CD4-positive, alpha-beta memory T cell (primary cell): Measurements from ENCODE around the gene FGGY. TPM values are rescaled to one million over a fixed set of nuclear protein-coding genes. Genes with fewer than 3 reads are reported as not detected.
A peak's percentile ranks its signal among the peaks of the same experiment; 100 is the strongest.
"Not testable (repeated sequence)": the region's sequence is repeated elsewhere in the genome, so short reads cannot be mapped to it uniquely, and the experiment has no call there.

Source experiments
- CTCF ChIA-PET: fragments of 350-600 bp; sonication (Branson Sonifier 250); formaldehyde crosslinking; loops from one replicate; lab custom pipeline; 2021; ENCODE audit warnings: inconsistent platforms; ENCODE audit not compliant: partially characterized antibody; lab: Charles Lee
- POLR2A ChIA-PET: fragments of 350-600 bp; sonication (Branson Sonifier 250); formaldehyde crosslinking; loops from one replicate; lab custom pipeline; 2021; ENCODE audit not compliant: partially characterized antibody; lab: Charles Lee
- DNase-seq, 5 donors: peaks; one replicate each; pipeline versions ENCODE4 v3.0.0 to v3.0.0-alpha.2; 2020 to 2022; ENCODE audit warnings: mixed read lengths in 1 of 5
- H3K27ac ChIP-seq: one replicate; pipeline ENCODE4 v1.7.0; 2013; ENCODE audit warnings: low read depth, low read length
- H3K27me3 ChIP-seq: 2 replicates; pipeline ENCODE4 v1.7.0; 2013; ENCODE audit warnings: mild to moderate bottlenecking, low read length, moderate library complexity; ENCODE audit not compliant: insufficient read depth
- H3K36me3 ChIP-seq: 2 replicates; pipeline ENCODE4 v1.7.0; 2013; ENCODE audit warnings: mild to moderate bottlenecking, low read length, moderate library complexity; ENCODE audit not compliant: insufficient read depth
- H3K4me1 ChIP-seq: 2 replicates; pipeline ENCODE4 v1.7.0; 2013; ENCODE audit warnings: mild to moderate bottlenecking, low read length, moderate library complexity; ENCODE audit not compliant: insufficient read depth
- H3K4me3 ChIP-seq, 2 donors: one replicate each; pipeline ENCODE4 v1.7.0; 2013; ENCODE audit warnings: low read length in 2 of 2, mild to moderate bottlenecking in 1 of 2
- H3K9me3 ChIP-seq, 2 donors: one replicate each; pipeline ENCODE4 v1.7.0; 2013; ENCODE audit warnings: low read length in 2 of 2, control low read depth in 1 of 2; ENCODE audit not compliant: control insufficient read depth in 1 of 2
- H3K27ac Mint-ChIP-seq, 7 donors: one replicate each; pipeline ENCODE4 v1.8.0; 2020 to 2021; ENCODE audit warnings: mixed read lengths in 7 of 7, mild to moderate bottlenecking in 6 of 7, inconsistent platforms in 3 of 7, moderate library complexity in 3 of 7
- H3K27me3 Mint-ChIP-seq, 2 donors: one replicate each; pipeline ENCODE4 v1.8.0; 2020 to 2021; ENCODE audit warnings: mixed read lengths in 2 of 2
- H3K36me3 Mint-ChIP-seq, 2 donors: one replicate each; pipeline ENCODE4 v1.8.0; 2020 to 2021; ENCODE audit warnings: mixed read lengths in 2 of 2, inconsistent platforms in 1 of 2, mild to moderate bottlenecking in 1 of 2
- H3K4me1 Mint-ChIP-seq, 4 donors: one replicate each; pipeline ENCODE4 v1.8.0; 2020 to 2021; ENCODE audit warnings: mixed read lengths in 4 of 4, mild to moderate bottlenecking in 1 of 4
- H3K4me3 Mint-ChIP-seq, 8 donors: one replicate each; pipeline ENCODE4 v1.8.0; 2020 to 2021; ENCODE audit warnings: mixed read lengths in 8 of 8, mild to moderate bottlenecking in 7 of 8, moderate library complexity in 6 of 8, inconsistent platforms in 3 of 8
- H3K9me3 Mint-ChIP-seq, 8 donors: one replicate each; pipeline ENCODE4 v1.8.0; 2020 to 2021; ENCODE audit warnings: mixed read lengths in 8 of 8, mild to moderate bottlenecking in 5 of 8, inconsistent platforms in 3 of 8, moderate library complexity in 1 of 8
- intact Hi-C: fragments of 100-400 bp; cut with micrococcal nuclease; formaldehyde crosslinking; loops from one replicate; pipeline ENCODE4 v1.15.1; 2023
- polyA plus RNA-seq, 2 donors: library from polyadenylated mRNA; unstranded; fragments of 300-500 nt; fragmentation: Illumina TruSeq; gene quantifications; one replicate each; pipeline ENCODE4 v1.2.3, GENCODE V29; 2021
- total RNA-seq, 2 experiments: library from RNA; stranded (reverse); gene quantifications; one replicate each; pipeline ENCODE4 v1.2.3, GENCODE V29; 2021

The FGGY gene
- total and polyA plus RNA-seq, 4 experiments from 2014 or later: 1.8 to 8.8 (median 3.6) TPM

- H3K27me3 Mint-ChIP-seq: peaks cover 0 to 3% of the 10 kb centered on the region in 2 donors
- ChIA-PET POLR2A (interaction anchor here (1.0 kb wide), 1 partner anchor 787 kb away, joined by 4 read pairs; the partner anchor contains the start of gene JUN), CTCF (interaction anchor here (1.4 to 2.3 kb wide), 2 partner anchors 10 to 129 kb away, joined by 3 to 9 read pairs; no protein-coding TSS in a partner anchor)
- peak overlapping the region in 7 of 8 donors; percentile 22 to 77 (median 68) for H3K4me3 Mint-ChIP-seq
- peak; percentile 35 to 55 (median 46) for DNase-seq
- peaks cover 25 to 31% (median 28%) of the 10 kb centered on the region in 4 donors for H3K4me1 Mint-ChIP-seq
- Histone ChIP-seq H3K9me3 (no peaks in the 10 kb centered on the region), H3K27ac (no peak overlapping the region), H3K4me1 (peaks cover 31% of the 10 kb centered on the region), H3K27me3 (no peaks in the 10 kb centered on the region), H3K4me3 (peak overlapping the region in 1 of 2 donors; percentile 4), H3K36me3 (no peaks in the 10 kb centered on the region)
- intact Hi-C loops: loop anchor here (2.0 kb wide), 1 partner anchor 786 kb away; the partner anchor contains the start of gene JUN
- peaks cover 0 to 11% of the 10 kb centered on the region in 2 donors for H3K36me3 Mint-ChIP-seq
- H3K27ac Mint-ChIP-seq: no peak overlapping the region
- peaks cover 0 to 11% (median 5%) of the 10 kb centered on the region in 8 donors for H3K9me3 Mint-ChIP-seq
Observed at GRCh38 chr1:59570524-59570923, 273.6 kb downstream of the FGGY start.

DNA sequence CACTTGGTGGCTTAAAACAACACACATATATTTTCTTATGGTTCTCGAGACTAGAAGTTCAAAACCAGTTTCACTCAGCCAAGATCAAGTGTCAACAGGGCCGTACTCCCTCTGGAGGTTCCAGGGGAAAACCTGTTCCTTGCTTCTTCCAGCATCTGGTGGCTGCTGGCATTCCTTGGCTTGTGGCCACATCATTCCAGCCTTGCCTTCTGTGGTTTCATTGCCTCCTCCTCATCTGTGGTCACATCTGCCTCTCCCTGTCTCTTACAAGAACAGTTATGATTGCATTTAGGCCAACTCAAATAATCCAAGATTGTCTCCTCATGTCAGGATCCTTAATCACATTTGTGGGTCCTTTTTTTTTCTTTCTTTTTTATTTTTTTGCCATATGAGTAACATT lies 277.2 kb downstream of the FGGY start:
- CTCF ChIA-PET: no interaction called here
- intact Hi-C loops: no loop called here
- peaks cover 0 to 11% (median 5%) of the 10 kb centered on the region in 8 donors for H3K9me3 Mint-ChIP-seq
- H3K27me3 Mint-ChIP-seq: peaks cover 1 to 5% of the 10 kb centered on the region in 2 donors
- H3K27ac Mint-ChIP-seq: no peak overlapping the region
- DNase-seq: no peak
- H3K36me3 Mint-ChIP-seq: peaks cover 0 to 15% of the 10 kb centered on the region in 2 donors
- Histone ChIP-seq H3K27me3 (no peaks in the 10 kb centered on the region), H3K27ac (no peak overlapping the region), H3K36me3 (no peaks in the 10 kb centered on the region), H3K4me3 (no peak overlapping the region), H3K4me1 (peaks cover 31% of the 10 kb centered on the region), H3K9me3 (no peaks in the 10 kb centered on the region)
- peaks cover 22 to 31% (median 28%) of the 10 kb centered on the region in 4 donors for H3K4me1 Mint-ChIP-seq
- POLR2A ChIA-PET: no interaction called here
- no peak overlapping the region for H3K4me3 Mint-ChIP-seq

DNA sequence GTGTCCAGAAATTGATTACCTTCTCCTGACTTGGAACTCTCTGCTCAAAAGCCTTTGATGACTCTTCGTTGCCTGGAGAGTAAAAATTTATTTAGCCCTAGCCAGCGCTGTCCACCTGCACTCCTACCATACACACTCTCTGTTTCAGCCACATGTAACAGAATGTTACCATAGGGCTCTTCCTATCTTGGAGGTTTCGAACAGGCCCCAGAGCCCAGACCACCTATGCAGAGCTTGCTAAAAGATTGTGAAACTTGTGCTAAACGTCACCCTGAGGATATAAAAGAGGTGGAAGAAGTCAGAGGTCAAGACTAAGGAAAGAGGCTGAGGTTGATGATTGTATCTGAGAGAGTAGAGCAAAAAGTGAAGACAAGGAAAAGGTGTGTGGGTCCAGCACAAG lies 280.9 kb downstream of the FGGY start:
- no peaks in the 10 kb centered on the region for H3K9me3 ChIP-seq
- H3K4me1 ChIP-seq: peaks cover under 1% of the 10 kb centered on the region
- CTCF ChIA-PET: interaction anchor here (0.7 kb wide), 1 partner anchor 55 kb away, joined by 3 read pairs; no protein-coding TSS in a partner anchor
- POLR2A ChIA-PET: no interaction called here
- H3K27ac ChIP-seq: no peak overlapping the region
- Mint-ChIP-seq H3K27me3 (peaks cover 1% of the 10 kb centered on the region in 2 donors), H3K4me3 (no peak overlapping the region), H3K36me3 (peaks cover 0 to 15% of the 10 kb centered on the region in 2 donors), H3K9me3 (peaks cover 0 to 11% (median 6%) of the 10 kb centered on the region in 8 donors), H3K27ac (no peak overlapping the region), H3K4me1 (peaks cover 0 to 2% (median under 1%) of the 10 kb centered on the region in 4 donors)
- H3K36me3 ChIP-seq: no peaks in the 10 kb centered on the region
- DNase-seq: no peak
- H3K4me3 ChIP-seq: no peak overlapping the region
- intact Hi-C loops: no loop called here
- no peaks in the 10 kb centered on the region for H3K27me3 ChIP-seq

- Mint-ChIP-seq H3K36me3 (peaks cover 0 to 9% of the 10 kb centered on the region in 2 donors), H3K27ac (no peak overlapping the region), H3K27me3 (peaks cover 1% of the 10 kb centered on the region in 2 donors), H3K9me3 (peaks cover 0 to 6% (median 3%) of the 10 kb centered on the region in 8 donors), H3K4me1 (peaks cover 0 to 2% (median 0%) of the 10 kb centered on the region in 4 donors), H3K4me3 (no peak overlapping the region)
- ChIA-PET POLR2A (no interaction called here), CTCF (no interaction called here)
- H3K4me3 ChIP-seq: no peak overlapping the region
- intact Hi-C loops: no loop called here
- no peak for DNase-seq
- H3K4me1 ChIP-seq: no peaks in the 10 kb centered on the region
- no peaks in the 10 kb centered on the region for H3K9me3 ChIP-seq
- H3K27ac ChIP-seq: no peak overlapping the region
- no peaks in the 10 kb centered on the region for H3K36me3 ChIP-seq
- no peaks in the 10 kb centered on the region for H3K27me3 ChIP-seq
Observed at GRCh38 chr1:59579222-59579621, 282.3 kb downstream of the FGGY start.

DNA sequence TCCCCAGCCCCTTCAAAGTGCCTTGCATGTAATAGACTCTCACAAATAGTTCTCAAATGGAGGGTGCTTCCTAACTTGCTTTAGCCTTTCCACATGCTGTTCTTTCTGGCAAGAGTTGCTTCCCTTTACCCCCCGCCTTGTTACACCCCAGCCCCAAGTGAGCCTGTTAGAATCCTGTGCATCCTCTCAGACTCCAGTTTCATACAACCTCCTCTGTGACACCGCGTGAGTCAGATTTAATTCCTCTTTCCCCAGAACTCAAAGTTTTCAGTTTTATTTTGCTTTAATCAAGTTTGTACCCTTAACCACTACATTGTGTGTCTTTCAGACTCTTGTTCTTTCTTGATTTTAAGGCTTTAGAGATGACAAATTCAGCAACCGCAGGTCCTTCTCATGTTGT lies 283.4 kb downstream of the FGGY start:
- Histone ChIP-seq H3K4me1 (no peaks in the 10 kb centered on the region), H3K4me3 (no peak overlapping the region), H3K9me3 (no peaks in the 10 kb centered on the region), H3K36me3 (no peaks in the 10 kb centered on the region), H3K27me3 (no peaks in the 10 kb centered on the region), H3K27ac (no peak overlapping the region)
- Mint-ChIP-seq H3K9me3 (peaks cover 0 to 6% (median under 1%) of the 10 kb centered on the region in 8 donors), H3K27me3 (peaks cover 1% of the 10 kb centered on the region in 2 donors), H3K36me3 (peaks cover 0 to 6% of the 10 kb centered on the region in 2 donors), H3K4me1 (peaks cover 0 to 2% (median 0%) of the 10 kb centered on the region in 4 donors), H3K27ac (no peak overlapping the region), H3K4me3 (no peak overlapping the region)
- ChIA-PET CTCF (no interaction called here), POLR2A (no interaction called here)
- no peak for DNase-seq
- intact Hi-C loops: no loop called here

GRCh38 chr1:59592410-59592809 lies 295.5 kb downstream of the FGGY start:
- H3K4me3 ChIP-seq, H3K4me1 ChIP-seq, POLR2A ChIA-PET, H3K4me3 Mint-ChIP-seq, H3K36me3 ChIP-seq, DNase-seq, H3K27ac ChIP-seq, H3K27me3 ChIP-seq, H3K9me3 ChIP-seq, CTCF ChIA-PET, H3K36me3 Mint-ChIP-seq, H3K4me1 Mint-ChIP-seq, intact Hi-C loops, H3K9me3 Mint-ChIP-seq, H3K27me3 Mint-ChIP-seq, H3K27ac Mint-ChIP-seq: not testable (repeated sequence)

DNA sequence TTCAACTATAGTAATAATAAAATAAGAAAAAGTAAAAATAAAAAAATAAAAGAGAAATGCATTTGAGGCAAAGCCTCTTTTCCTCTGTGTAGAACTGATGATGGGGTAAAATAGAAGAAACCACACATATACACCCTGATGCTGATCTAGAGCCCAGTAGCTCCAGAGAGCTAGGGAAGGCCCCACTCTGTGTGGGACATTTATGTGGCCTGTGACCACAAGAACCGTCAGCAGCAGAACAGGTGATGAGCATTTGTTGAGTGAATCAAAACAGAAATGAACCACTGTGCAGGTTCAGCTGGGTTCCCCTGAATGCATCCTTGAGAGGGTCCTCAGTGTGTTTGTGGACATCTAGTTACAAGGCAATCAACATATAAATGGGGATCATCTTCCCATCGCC lies 296.0 kb downstream of the FGGY start:
- Histone ChIP-seq H3K9me3 (no peaks in the 10 kb centered on the region), H3K4me1 (no peaks in the 10 kb centered on the region), H3K36me3 (no peaks in the 10 kb centered on the region), H3K27ac (no peak overlapping the region), H3K4me3 (no peak overlapping the region), H3K27me3 (no peaks in the 10 kb centered on the region)
- ChIA-PET CTCF (no interaction called here), POLR2A (no interaction called here)
- H3K27ac Mint-ChIP-seq: no peak overlapping the region
- intact Hi-C loops: no loop called here
- no peak overlapping the region for H3K4me3 Mint-ChIP-seq
- no peaks in the 10 kb centered on the region for H3K36me3 Mint-ChIP-seq
- peaks cover 0 to 7% (median 2%) of the 10 kb centered on the region in 8 donors for H3K9me3 Mint-ChIP-seq
- H3K27me3 Mint-ChIP-seq: peaks cover 0 to 1% of the 10 kb centered on the region in 2 donors
- no peaks in the 10 kb centered on the region for H3K4me1 Mint-ChIP-seq
- no peak for DNase-seq
